Panc1 (cell line): Measurements from ENCODE around the gene CRYZ. TPM values are rescaled to one million over a fixed set of nuclear protein-coding genes. Genes with fewer than 3 reads are reported as not detected.

ENCODE experiments used
- ATAC-seq: fragments of 200-7000 bp; cut with Tn5 transposase; 2 replicates; pipeline ENCODE4 v1.9.1; 2020; ENCODE audit warnings: mild to moderate bottlenecking, moderate library complexity
- BruUV-seq: library from RNA; stranded (reverse); fragments of 400-500 nt; replicated peaks from 2 replicates; lab custom pipeline; 2021; lab: Mats Ljungman, UMichigan
- CTCF ChIA-PET: fragments of 300-600 bp; sonication (Branson Sonifier 250); formaldehyde crosslinking; loops from one replicate; lab custom pipeline; 2022; ENCODE audit warnings: antibody characterized with exemption; lab: Charles Lee
- POLR2A ChIA-PET: fragments of 300-600 bp; sonication (Branson Sonifier 250); formaldehyde crosslinking; loops from one replicate; lab custom pipeline; 2022; ENCODE audit warnings: antibody characterized with exemption; lab: Charles Lee
- DNase-seq: peaks from one replicate; pipeline ENCODE4 v3.0.0-alpha.2; 2010; ENCODE audit warnings: low read depth, low spot score
- H3K27ac ChIP-seq: 2 replicates; pipeline ENCODE4 v1.5.1; 2011; ENCODE audit warnings: mild to moderate bottlenecking, low read length, inconsistent platforms
- H3K27me3 ChIP-seq: fragments of 200-500 bp; sonication (Bioruptor generic); 2 replicates; pipeline ENCODE4 v1.6.0; 2014; ENCODE audit warnings: low read length, inconsistent platforms; ENCODE audit not compliant: control insufficient read depth, insufficient read depth
- H3K36me3 ChIP-seq: fragments of 200-500 bp; sonication (Bioruptor generic); 2 replicates; pipeline ENCODE4 v1.5.1; 2014; ENCODE audit warnings: inconsistent platforms, mild to moderate bottlenecking, low read length, moderate library complexity; ENCODE audit not compliant: control insufficient read depth, insufficient read depth
- H3K4me1 ChIP-seq: 2 replicates; pipeline ENCODE4 v1.5.1; 2011; ENCODE audit warnings: inconsistent platforms, mild to moderate bottlenecking, low read length, moderate library complexity; ENCODE audit not compliant: control insufficient read depth, insufficient read depth
- H3K4me3 ChIP-seq, 2 experiments: 2 replicates each; pipeline ENCODE4 v1.5.1; 2011 to 2012; ENCODE audit warnings: low read depth in 2 of 2, low read length in 2 of 2, mild to moderate bottlenecking in 2 of 2, inconsistent platforms in 1 of 2, moderate library complexity in 1 of 2
- H3K9me3 ChIP-seq: fragments of 200-500 bp; sonication (Bioruptor generic); 2 replicates; pipeline ENCODE4 v1.5.1; 2014; ENCODE audit warnings: low read depth, mild to moderate bottlenecking, inconsistent platforms, low read length, moderate library complexity; ENCODE audit not compliant: control insufficient read depth, insufficient read depth
- POLR2AphosphoS5 ChIP-seq: IDR thresholded peaks from 2 replicates; pipeline ENCODE4 v1.6.1; 2012; ENCODE audit warnings: mild to moderate bottlenecking, low read depth, low read length, moderate library complexity
- SIN3A ChIP-seq: IDR thresholded peaks from 2 replicates; pipeline ENCODE4 v1.6.1; 2012; ENCODE audit warnings: low read depth, mild to moderate bottlenecking, low read length, moderate library complexity, borderline replicate concordance; ENCODE audit not compliant: insufficient read depth
- TCF7L2 ChIP-seq: IDR thresholded peaks from 2 replicates; pipeline ENCODE4 v1.6.1; 2011; ENCODE audit warnings: mild to moderate bottlenecking, low read depth, low read length, inconsistent platforms
- in situ Hi-C: cut with HindIII; loops from 2 replicates; pipeline ENCODE4 v1.10.0; 2016; ENCODE audit warnings: low sequenced_read_pairs, low pct_unique_long_range_greater_than_20kb
- intact Hi-C: fragments of 100-400 bp; cut with micrococcal nuclease; formaldehyde crosslinking; loops from one replicate; pipeline ENCODE4 v1.10.0; 2022; ENCODE audit not compliant: unreplicated experiment
- total RNA-seq: library from RNA; stranded (reverse); gene quantifications from one replicate; pipeline ENCODE4 v1.2.1, GENCODE V29; 2021; ENCODE audit not compliant: unreplicated experiment
- TF ChIP-seq, protein P1 (sequence below): fragments of 450-650 bp; IDR thresholded peaks from 2 replicates; pipeline ENCODE4 v1.5.1; 2017; ENCODE audit warnings: mild to moderate bottlenecking
- TF ChIP-seq, protein P2 (sequence below), 2 experiments: IDR thresholded peaks; 2 replicates each; pipeline ENCODE4 v1.6.1; 2011 to 2012; ENCODE audit warnings: low read depth in 2 of 2, control low read depth in 1 of 2, low read length in 1 of 2, mild to moderate bottlenecking in 1 of 2, moderate library complexity in 1 of 2; ENCODE audit not compliant: insufficient read depth in 1 of 2

CRYZ gene
- total RNA-seq, 1 experiment from 2014 or later, result 32.7 TPM

DNA sequence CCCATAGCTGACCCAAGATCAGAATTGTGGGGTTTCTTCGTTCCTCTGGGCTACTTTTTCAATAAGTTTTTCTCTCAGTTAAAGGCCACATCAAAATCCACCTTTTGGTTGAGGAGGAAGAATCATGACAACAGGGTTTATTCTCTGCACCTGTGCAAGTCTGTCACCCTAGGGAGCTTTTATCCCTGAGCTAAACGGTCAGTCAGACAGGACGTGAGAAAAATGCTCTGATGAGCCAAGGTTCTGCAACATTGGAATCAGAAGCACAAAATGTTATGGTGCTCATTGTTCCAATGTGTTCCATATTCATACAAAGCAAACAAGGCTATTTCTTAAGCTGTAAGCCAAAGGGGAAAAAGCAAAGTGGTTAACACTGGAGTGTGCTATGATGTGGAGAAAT lies 51.8 kb downstream of the CRYZ start:
- H3K9me3 ChIP-seq, result no peaks in the 10 kb centered on the region
- no peak for ATAC-seq
- intact Hi-C loops (loop anchor here (10.0 kb wide), 1 partner anchor 176 kb away; no protein-coding TSS in a partner anchor), in situ Hi-C loops (no loop called here)
- ChIA-PET CTCF (no interaction called here), POLR2A (no interaction called here)
- H3K36me3 ChIP-seq, result no peaks in the 10 kb centered on the region
- H3K27me3 ChIP-seq, result no peaks in the 10 kb centered on the region; the same call in 1 of the 2 replicates
- H3K4me1 ChIP-seq, result no peaks in the 10 kb centered on the region
- BruUV-seq, result no TSS peak
- no peak overlapping the region for H3K27ac ChIP-seq
- H3K4me3 ChIP-seq, result no peak overlapping the region
- TF ChIP-seq, protein P1, sequence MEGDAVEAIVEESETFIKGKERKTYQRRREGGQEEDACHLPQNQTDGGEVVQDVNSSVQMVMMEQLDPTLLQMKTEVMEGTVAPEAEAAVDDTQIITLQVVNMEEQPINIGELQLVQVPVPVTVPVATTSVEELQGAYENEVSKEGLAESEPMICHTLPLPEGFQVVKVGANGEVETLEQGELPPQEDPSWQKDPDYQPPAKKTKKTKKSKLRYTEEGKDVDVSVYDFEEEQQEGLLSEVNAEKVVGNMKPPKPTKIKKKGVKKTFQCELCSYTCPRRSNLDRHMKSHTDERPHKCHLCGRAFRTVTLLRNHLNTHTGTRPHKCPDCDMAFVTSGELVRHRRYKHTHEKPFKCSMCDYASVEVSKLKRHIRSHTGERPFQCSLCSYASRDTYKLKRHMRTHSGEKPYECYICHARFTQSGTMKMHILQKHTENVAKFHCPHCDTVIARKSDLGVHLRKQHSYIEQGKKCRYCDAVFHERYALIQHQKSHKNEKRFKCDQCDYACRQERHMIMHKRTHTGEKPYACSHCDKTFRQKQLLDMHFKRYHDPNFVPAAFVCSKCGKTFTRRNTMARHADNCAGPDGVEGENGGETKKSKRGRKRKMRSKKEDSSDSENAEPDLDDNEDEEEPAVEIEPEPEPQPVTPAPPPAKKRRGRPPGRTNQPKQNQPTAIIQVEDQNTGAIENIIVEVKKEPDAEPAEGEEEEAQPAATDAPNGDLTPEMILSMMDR, result no peak
- no peak for TF ChIP-seq POLR2AphosphoS5
- no peak for TF ChIP-seq TCF7L2
- TF ChIP-seq, protein P2, sequence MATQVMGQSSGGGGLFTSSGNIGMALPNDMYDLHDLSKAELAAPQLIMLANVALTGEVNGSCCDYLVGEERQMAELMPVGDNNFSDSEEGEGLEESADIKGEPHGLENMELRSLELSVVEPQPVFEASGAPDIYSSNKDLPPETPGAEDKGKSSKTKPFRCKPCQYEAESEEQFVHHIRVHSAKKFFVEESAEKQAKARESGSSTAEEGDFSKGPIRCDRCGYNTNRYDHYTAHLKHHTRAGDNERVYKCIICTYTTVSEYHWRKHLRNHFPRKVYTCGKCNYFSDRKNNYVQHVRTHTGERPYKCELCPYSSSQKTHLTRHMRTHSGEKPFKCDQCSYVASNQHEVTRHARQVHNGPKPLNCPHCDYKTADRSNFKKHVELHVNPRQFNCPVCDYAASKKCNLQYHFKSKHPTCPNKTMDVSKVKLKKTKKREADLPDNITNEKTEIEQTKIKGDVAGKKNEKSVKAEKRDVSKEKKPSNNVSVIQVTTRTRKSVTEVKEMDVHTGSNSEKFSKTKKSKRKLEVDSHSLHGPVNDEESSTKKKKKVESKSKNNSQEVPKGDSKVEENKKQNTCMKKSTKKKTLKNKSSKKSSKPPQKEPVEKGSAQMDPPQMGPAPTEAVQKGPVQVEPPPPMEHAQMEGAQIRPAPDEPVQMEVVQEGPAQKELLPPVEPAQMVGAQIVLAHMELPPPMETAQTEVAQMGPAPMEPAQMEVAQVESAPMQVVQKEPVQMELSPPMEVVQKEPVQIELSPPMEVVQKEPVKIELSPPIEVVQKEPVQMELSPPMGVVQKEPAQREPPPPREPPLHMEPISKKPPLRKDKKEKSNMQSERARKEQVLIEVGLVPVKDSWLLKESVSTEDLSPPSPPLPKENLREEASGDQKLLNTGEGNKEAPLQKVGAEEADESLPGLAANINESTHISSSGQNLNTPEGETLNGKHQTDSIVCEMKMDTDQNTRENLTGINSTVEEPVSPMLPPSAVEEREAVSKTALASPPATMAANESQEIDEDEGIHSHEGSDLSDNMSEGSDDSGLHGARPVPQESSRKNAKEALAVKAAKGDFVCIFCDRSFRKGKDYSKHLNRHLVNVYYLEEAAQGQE (IDR thresholded peaks at IDR 0.05; ENCODE audit: insufficient read depth in 1 of 2, low read depth in 2 of 2, low read length in 1 of 2), result no peak
- no peak for TF ChIP-seq SIN3A
- DNase-seq, result no peak

DNA sequence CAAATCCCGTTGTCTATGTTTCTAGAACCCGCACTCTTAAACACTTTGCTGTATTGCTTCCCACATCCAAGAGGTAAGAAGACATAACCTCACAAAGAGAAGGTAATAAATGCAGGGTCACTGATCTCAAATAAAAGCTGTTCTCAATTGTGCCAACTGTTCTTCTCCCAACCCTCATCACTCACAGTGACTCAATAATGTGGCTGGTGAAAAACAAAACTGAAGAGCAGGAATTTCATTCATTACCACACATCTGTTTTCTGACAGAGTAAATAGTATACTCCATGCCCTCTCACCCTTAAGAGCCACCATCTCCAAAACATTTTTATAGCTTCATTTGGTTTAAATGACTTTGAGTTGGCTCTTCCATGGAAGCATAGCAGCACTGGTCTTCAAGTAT lies 53.0 kb downstream of the CRYZ start:
- Histone ChIP-seq H3K9me3 (no peaks in the 10 kb centered on the region), H3K4me3 (no peak overlapping the region), H3K4me1 (no peaks in the 10 kb centered on the region), H3K36me3 (no peaks in the 10 kb centered on the region), H3K27ac (no peak overlapping the region), H3K27me3 (no peaks in the 10 kb centered on the region; the same call in 1 of the 2 replicates)
- no peak for DNase-seq
- ChIA-PET POLR2A (no interaction called here), CTCF (no interaction called here)
- no TSS peak for BruUV-seq
- no peak for ATAC-seq
- in situ Hi-C loops (no loop called here), intact Hi-C loops (loop anchor here (10.0 kb wide), 1 partner anchor 175 kb away; no protein-coding TSS in a partner anchor)
- no peak for TF ChIP-seq SIN3A
- TF ChIP-seq, protein P1, result no peak
- TF ChIP-seq POLR2AphosphoS5, result no peak
- TF ChIP-seq TCF7L2, result no peak
- TF ChIP-seq, protein P2 (IDR thresholded peaks at IDR 0.05; ENCODE audit: insufficient read depth in 1 of 2, low read depth in 2 of 2, low read length in 1 of 2), result no peak
